ENCODE data around the gene PRDM16. TPM values are rescaled to one million over a fixed set of nuclear protein-coding genes. Genes with fewer than 3 reads are reported as not detected.

PRDM16 gene
- total RNA-seq, 4 donors from 2014 or later = 5.9 to 41.7 (median 11.2) TPM

- Histone ChIP-seq H3K4me3 (no peak overlapping the region), H3K9me3 (no peaks in the 10 kb centered on the region), H3K36me3 (no peaks in the 10 kb centered on the region), H3K27ac (peak overlapping the region in 2 of 4 donors; percentile 31 to 87), H3K27me3 (peaks cover 0 to 5% of the 10 kb centered on the region in 2 donors), H3K4me1 (peaks cover 0 to 55% (median 30%) of the 10 kb centered on the region in 4 donors)
- 25 to 33% methylated on average over 13 of the region's 13 CpGs for WGBS, 2 donors
- no peak for DNase-seq (ENCODE audit: low spot score in 2 of 2)
- TF ChIP-seq POLR2A (IDR thresholded peaks at IDR 0.05) (no peak), EP300 (IDR thresholded peaks at IDR 0.05) (no peak)
- TF ChIP-seq, protein P1, sequence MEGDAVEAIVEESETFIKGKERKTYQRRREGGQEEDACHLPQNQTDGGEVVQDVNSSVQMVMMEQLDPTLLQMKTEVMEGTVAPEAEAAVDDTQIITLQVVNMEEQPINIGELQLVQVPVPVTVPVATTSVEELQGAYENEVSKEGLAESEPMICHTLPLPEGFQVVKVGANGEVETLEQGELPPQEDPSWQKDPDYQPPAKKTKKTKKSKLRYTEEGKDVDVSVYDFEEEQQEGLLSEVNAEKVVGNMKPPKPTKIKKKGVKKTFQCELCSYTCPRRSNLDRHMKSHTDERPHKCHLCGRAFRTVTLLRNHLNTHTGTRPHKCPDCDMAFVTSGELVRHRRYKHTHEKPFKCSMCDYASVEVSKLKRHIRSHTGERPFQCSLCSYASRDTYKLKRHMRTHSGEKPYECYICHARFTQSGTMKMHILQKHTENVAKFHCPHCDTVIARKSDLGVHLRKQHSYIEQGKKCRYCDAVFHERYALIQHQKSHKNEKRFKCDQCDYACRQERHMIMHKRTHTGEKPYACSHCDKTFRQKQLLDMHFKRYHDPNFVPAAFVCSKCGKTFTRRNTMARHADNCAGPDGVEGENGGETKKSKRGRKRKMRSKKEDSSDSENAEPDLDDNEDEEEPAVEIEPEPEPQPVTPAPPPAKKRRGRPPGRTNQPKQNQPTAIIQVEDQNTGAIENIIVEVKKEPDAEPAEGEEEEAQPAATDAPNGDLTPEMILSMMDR (IDR thresholded peaks at IDR 0.05) = no peak
Observed at GRCh38 chr1:3183411-3183810, 114.4 kb downstream of the PRDM16 start.

DNA sequence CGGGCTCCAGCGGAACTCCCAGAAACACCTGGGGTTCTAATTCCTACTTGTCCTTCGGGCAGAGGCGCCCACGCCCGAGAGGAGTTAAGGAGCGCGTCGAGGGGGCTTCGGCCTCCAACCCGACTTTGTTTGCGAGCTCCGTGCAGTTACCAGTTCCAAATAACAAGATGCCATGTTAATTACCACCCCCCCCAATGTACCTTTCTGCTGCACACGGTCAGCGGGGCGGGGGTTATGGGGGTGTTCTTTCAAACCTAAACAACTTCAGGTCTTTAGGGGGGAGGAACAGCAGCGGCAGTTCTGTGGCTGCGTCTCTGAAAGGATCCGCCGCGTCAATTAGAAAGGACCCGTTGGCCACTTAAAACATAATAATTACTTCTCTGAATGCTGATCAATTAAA, 114.8 kb downstream of the PRDM16 start:
- no peak overlapping the region for H3K4me3 ChIP-seq
- WGBS, 2 donors = 39 to 41% methylated on average over 22 of the region's 22 CpGs
- peak overlapping the region in 2 of 4 donors; percentile 31 to 87 for H3K27ac ChIP-seq
- peaks cover 0 to 58% (median 32%) of the 10 kb centered on the region in 4 donors for H3K4me1 ChIP-seq
- peaks cover 0 to 5% of the 10 kb centered on the region in 2 donors for H3K27me3 ChIP-seq
- no peaks in the 10 kb centered on the region for H3K9me3 ChIP-seq
- H3K36me3 ChIP-seq = no peaks in the 10 kb centered on the region
- no peak for DNase-seq (ENCODE audit: low spot score in 2 of 2)
- TF ChIP-seq, protein P1 (IDR thresholded peaks at IDR 0.05) = no peak
- TF ChIP-seq POLR2A (IDR thresholded peaks at IDR 0.05) (no peak), EP300 (IDR thresholded peaks at IDR 0.05) (no peak)

GRCh38 chr1:3184666-3185065, 115.7 kb downstream of the PRDM16 start:
- Histone ChIP-seq H3K9me3 (no peaks in the 10 kb centered on the region), H3K4me3 (no peak overlapping the region), H3K27ac (peak overlapping the region in 2 of 4 donors; percentile 87 to 96), H3K36me3 (no peaks in the 10 kb centered on the region), H3K27me3 (peaks cover 0 to 5% of the 10 kb centered on the region in 2 donors), H3K4me1 (peaks cover 0 to 58% (median 32%) of the 10 kb centered on the region in 4 donors)
- TF ChIP-seq, protein P1 (IDR thresholded peaks at IDR 0.05) = no peak
- TF ChIP-seq POLR2A (IDR thresholded peaks at IDR 0.05) = no peak
- no peak for TF ChIP-seq EP300 (IDR thresholded peaks at IDR 0.05)
- 85 to 90% methylated on average over 20 of the region's 20 CpGs for WGBS, 2 donors
- DNase-seq (ENCODE audit: low spot score in 2 of 2) = no peak

GRCh38 chr1:3185896-3186525, 117.0 kb downstream of the PRDM16 start:
- H3K9me3 ChIP-seq = no peaks in the 10 kb centered on the region
- peak overlapping the region; percentile 61 to 96 (median 84) for H3K27ac ChIP-seq
- H3K27me3 ChIP-seq = peaks cover 0 to 5% of the 10 kb centered on the region in 2 donors
- no peak overlapping the region for H3K4me3 ChIP-seq
- WGBS, 2 donors = 52 to 70% methylated on average over 22 to 35 of the region's 38 CpGs
- no peak for DNase-seq (ENCODE audit: low spot score in 2 of 2)
- TF ChIP-seq POLR2A (IDR thresholded peaks at IDR 0.05) = no peak
- no peak for TF ChIP-seq EP300 (IDR thresholded peaks at IDR 0.05)
- TF ChIP-seq, protein P1 (IDR thresholded peaks at IDR 0.05) = no peak
- H3K36me3 ChIP-seq = no peaks in the 10 kb centered on the region
- peaks cover 0 to 71% (median 32%) of the 10 kb centered on the region in 4 donors for H3K4me1 ChIP-seq

DNA sequence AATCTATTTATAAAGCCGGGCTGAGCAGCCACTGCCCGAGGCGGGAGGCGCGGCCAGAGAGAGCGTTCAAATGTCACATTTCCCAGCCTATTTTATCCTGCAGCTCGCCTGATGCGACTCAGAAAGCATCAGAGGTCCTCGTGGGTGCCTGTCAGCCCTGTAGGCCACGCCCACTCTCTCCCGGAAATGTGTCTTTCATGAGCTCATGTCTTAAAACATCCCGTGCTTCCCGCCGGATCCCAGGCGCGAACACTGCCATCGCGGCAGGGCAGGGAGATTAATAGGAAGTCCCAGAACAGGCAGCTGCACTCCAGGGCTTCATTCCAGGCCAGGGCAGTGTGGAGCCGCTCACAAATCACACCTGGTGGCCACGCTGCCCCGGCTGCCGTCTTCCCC, 117.5 kb downstream of the PRDM16 start:
- DNase-seq (ENCODE audit: low spot score in 2 of 2) = peak; percentile 48 to 63
- WGBS, 2 donors = 17 to 35% methylated on average over 15 to 17 of the region's 22 CpGs
- Histone ChIP-seq H3K36me3 (no peaks in the 10 kb centered on the region), H3K4me1 (peaks cover 0 to 71% (median 32%) of the 10 kb centered on the region in 4 donors), H3K9me3 (peaks cover 0 to 4% (median 0%) of the 10 kb centered on the region in 4 donors), H3K27me3 (peaks cover 0 to 5% of the 10 kb centered on the region in 2 donors), H3K4me3 (no peak overlapping the region), H3K27ac (peak overlapping the region; percentile 61 to 96 (median 84))
- TF ChIP-seq EP300 (IDR thresholded peaks at IDR 0.05) (peak; percentile 35 to 84), POLR2A (IDR thresholded peaks at IDR 0.05) (peak in 1 of 2 donors; percentile 38)
- TF ChIP-seq, protein P1 (IDR thresholded peaks at IDR 0.05) = no peak
